Measurements from ENCODE around the gene CTNNBIP1.

GRCh38 chr1:9878404-9878803 is 31.7 kb downstream of the CTNNBIP1 start:
- no peak for TF ChIP-seq RARB (CRISPR knock-in tag; IDR thresholded peaks at IDR 0.05)
- TF ChIP-seq, protein P1, sequence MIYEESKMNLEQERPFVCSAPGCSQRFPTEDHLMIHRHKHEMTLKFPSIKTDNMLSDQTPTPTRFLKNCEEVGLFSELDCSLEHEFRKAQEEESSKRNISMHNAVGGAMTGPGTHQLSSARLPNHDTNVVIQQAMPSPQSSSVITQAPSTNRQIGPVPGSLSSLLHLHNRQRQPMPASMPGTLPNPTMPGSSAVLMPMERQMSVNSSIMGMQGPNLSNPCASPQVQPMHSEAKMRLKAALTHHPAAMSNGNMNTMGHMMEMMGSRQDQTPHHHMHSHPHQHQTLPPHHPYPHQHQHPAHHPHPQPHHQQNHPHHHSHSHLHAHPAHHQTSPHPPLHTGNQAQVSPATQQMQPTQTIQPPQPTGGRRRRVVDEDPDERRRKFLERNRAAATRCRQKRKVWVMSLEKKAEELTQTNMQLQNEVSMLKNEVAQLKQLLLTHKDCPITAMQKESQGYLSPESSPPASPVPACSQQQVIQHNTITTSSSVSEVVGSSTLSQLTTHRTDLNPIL (CRISPR knock-in tag; IDR thresholded peaks at IDR 0.05; ENCODE audit: low read depth) = no peak
- TF ChIP-seq SNAI2 (CRISPR knock-in tag; IDR thresholded peaks at IDR 0.05) = no peak
- TF ChIP-seq ZFP30 (CRISPR knock-in tag; IDR thresholded peaks at IDR 0.05) = no peak
- TF ChIP-seq BACH2 (CRISPR knock-in tag; IDR thresholded peaks at IDR 0.05; ENCODE audit: borderline replicate concordance) = no peak
- TF ChIP-seq ESRRG (CRISPR knock-in tag; IDR thresholded peaks at IDR 0.05) = no peak
- TF ChIP-seq TOX (CRISPR knock-in tag; IDR thresholded peaks at IDR 0.05; ENCODE audit: borderline replicate concordance) = no peak
- TF ChIP-seq CSDC2 (CRISPR knock-in tag; IDR thresholded peaks at IDR 0.05) = no peak
- TF ChIP-seq, protein P2, sequence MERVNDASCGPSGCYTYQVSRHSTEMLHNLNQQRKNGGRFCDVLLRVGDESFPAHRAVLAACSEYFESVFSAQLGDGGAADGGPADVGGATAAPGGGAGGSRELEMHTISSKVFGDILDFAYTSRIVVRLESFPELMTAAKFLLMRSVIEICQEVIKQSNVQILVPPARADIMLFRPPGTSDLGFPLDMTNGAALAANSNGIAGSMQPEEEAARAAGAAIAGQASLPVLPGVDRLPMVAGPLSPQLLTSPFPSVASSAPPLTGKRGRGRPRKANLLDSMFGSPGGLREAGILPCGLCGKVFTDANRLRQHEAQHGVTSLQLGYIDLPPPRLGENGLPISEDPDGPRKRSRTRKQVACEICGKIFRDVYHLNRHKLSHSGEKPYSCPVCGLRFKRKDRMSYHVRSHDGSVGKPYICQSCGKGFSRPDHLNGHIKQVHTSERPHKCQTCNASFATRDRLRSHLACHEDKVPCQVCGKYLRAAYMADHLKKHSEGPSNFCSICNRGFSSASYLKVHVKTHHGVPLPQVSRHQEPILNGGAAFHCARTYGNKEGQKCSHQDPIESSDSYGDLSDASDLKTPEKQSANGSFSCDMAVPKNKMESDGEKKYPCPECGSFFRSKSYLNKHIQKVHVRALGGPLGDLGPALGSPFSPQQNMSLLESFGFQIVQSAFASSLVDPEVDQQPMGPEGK (CRISPR knock-in tag; IDR thresholded peaks at IDR 0.05; ENCODE audit: borderline replicate concordance) = no peak
- TF ChIP-seq ARNTL (CRISPR knock-in tag; IDR thresholded peaks at IDR 0.05; ENCODE audit: borderline replicate concordance, low read depth) = no peak
- TF ChIP-seq ZNF70 (CRISPR knock-in tag; IDR thresholded peaks at IDR 0.05) = no peak
- TF ChIP-seq, protein P3, sequence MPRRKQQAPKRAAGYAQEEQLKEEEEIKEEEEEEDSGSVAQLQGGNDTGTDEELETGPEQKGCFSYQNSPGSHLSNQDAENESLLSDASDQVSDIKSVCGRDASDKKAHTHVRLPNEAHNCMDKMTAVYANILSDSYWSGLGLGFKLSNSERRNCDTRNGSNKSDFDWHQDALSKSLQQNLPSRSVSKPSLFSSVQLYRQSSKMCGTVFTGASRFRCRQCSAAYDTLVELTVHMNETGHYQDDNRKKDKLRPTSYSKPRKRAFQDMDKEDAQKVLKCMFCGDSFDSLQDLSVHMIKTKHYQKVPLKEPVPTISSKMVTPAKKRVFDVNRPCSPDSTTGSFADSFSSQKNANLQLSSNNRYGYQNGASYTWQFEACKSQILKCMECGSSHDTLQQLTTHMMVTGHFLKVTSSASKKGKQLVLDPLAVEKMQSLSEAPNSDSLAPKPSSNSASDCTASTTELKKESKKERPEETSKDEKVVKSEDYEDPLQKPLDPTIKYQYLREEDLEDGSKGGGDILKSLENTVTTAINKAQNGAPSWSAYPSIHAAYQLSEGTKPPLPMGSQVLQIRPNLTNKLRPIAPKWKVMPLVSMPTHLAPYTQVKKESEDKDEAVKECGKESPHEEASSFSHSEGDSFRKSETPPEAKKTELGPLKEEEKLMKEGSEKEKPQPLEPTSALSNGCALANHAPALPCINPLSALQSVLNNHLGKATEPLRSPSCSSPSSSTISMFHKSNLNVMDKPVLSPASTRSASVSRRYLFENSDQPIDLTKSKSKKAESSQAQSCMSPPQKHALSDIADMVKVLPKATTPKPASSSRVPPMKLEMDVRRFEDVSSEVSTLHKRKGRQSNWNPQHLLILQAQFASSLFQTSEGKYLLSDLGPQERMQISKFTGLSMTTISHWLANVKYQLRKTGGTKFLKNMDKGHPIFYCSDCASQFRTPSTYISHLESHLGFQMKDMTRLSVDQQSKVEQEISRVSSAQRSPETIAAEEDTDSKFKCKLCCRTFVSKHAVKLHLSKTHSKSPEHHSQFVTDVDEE (CRISPR knock-in tag; IDR thresholded peaks at IDR 0.05) = no peak
